ENCODE measurements around the gene DLG2. TPM values are rescaled to one million over a fixed set of nuclear protein-coding genes. Genes with fewer than 3 reads are reported as not detected.

The DLG2 gene
- total RNA-seq, 1 donor from 2014 or later, result 0.26 TPM

DNA sequence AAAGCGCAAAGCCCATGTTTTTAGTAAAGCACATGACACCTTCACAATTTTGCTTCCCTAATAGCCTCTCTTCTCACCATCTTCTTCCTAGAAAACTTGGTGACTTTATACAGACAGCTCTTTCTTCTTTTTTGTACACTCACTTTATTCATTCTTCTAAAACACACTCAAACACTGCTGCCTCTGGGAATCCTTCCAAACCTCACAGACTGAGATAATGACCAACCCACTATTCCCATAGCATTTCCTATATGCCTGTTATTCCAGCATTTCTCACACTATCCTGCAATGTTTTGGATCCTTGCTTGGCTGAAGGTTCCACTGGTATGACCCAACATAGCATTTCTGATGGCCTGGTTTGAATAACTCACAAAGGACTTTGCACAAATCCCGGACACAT lies 1898.9 kb downstream of the DLG2 start:
- DNase-seq (ENCODE audit: low read depth), result no peak
- Histone ChIP-seq H3K4me3 (ENCODE audit: low read depth, low read length) (no peak overlapping the region), H3K27me3 (ENCODE audit: control insufficient read depth, insufficient read depth, low read length) (no peaks in the 10 kb centered on the region), H3K36me3 (ENCODE audit: control insufficient read depth, insufficient read depth, low read length) (no peaks in the 10 kb centered on the region)
- no peak for FAIRE-seq
- TF ChIP-seq, protein P1, sequence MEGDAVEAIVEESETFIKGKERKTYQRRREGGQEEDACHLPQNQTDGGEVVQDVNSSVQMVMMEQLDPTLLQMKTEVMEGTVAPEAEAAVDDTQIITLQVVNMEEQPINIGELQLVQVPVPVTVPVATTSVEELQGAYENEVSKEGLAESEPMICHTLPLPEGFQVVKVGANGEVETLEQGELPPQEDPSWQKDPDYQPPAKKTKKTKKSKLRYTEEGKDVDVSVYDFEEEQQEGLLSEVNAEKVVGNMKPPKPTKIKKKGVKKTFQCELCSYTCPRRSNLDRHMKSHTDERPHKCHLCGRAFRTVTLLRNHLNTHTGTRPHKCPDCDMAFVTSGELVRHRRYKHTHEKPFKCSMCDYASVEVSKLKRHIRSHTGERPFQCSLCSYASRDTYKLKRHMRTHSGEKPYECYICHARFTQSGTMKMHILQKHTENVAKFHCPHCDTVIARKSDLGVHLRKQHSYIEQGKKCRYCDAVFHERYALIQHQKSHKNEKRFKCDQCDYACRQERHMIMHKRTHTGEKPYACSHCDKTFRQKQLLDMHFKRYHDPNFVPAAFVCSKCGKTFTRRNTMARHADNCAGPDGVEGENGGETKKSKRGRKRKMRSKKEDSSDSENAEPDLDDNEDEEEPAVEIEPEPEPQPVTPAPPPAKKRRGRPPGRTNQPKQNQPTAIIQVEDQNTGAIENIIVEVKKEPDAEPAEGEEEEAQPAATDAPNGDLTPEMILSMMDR (IDR thresholded peaks at IDR 0.05; ENCODE audit: insufficient read depth, low read length, severe bottlenecking), result no peak

DNA sequence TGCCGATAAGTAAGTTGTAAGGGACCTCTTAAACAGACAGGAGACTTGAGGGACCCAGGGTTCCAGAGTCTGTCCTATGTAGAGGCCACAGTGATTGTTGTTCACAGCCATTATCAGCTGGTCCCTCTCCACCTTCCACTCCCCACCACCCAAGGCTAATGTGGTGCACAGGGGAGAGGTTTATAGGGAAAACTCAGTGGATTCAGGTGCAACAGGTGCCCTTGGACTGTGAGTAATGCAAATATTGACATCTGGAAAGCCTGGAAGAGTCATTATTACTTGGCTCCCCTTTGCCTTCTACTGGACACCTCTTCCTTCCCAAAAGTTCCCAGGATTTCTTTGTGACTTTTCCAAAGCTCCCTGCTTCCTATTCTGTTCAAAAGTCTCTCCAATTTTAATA lies 1899.9 kb downstream of the DLG2 start:
- no peaks in the 10 kb centered on the region for H3K36me3 ChIP-seq (ENCODE audit: control insufficient read depth, insufficient read depth, low read length)
- H3K27me3 ChIP-seq (ENCODE audit: control insufficient read depth, insufficient read depth, low read length), result no peaks in the 10 kb centered on the region
- TF ChIP-seq, protein P1 (IDR thresholded peaks at IDR 0.05; ENCODE audit: insufficient read depth, low read length, severe bottlenecking), result no peak
- no peak overlapping the region for H3K4me3 ChIP-seq (ENCODE audit: low read depth, low read length)
- DNase-seq (ENCODE audit: low read depth) (no peak), FAIRE-seq (no peak)

DNA sequence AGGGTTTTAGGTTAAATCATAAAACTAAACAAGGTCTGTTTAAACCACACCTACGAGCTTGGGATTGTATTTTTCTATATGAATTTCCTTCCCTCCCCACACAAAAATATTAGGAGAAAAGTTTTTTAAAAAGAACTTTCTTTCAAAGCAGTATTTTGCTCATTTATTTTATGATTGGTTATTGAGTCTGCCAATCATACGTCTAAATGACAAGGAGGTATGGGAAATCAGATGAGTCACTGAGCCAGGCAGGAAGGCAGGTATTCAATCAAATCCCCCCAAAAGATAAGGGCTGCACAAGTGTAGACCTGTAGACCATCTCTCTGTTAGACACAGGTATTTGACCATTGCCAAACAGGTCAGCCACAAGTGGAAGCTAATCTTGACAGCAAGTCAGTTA lies 1900.8 kb downstream of the DLG2 start:
- Histone ChIP-seq H3K4me3 (ENCODE audit: low read depth, low read length) (no peak overlapping the region), H3K27me3 (ENCODE audit: control insufficient read depth, insufficient read depth, low read length) (no peaks in the 10 kb centered on the region), H3K36me3 (ENCODE audit: control insufficient read depth, insufficient read depth, low read length) (no peaks in the 10 kb centered on the region)
- no peak for FAIRE-seq
- peak; percentile 18 for DNase-seq (ENCODE audit: low read depth)
- TF ChIP-seq, protein P1 (IDR thresholded peaks at IDR 0.05; ENCODE audit: insufficient read depth, low read length, severe bottlenecking), result no peak

DNA sequence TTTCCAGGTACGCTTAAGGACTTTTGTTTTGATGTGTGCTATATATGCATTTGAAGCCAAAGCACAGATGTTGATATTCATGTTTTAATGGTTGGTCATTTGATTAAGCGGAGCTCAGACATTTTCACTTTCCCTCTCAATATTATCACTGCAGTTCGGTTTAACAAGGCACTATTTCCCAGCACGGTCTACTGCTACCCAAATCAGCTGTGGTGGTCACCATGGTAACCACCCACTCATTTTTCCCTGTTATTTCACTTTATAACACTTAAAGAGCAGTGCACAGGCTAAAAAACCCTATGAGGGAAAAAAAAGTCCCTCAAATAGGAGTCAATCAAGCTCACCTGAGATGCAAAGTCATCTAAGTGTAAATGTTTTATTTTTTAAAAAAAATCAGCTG lies 1901.4 kb downstream of the DLG2 start:
- FAIRE-seq (no peak), DNase-seq (ENCODE audit: low read depth) (no peak)
- Histone ChIP-seq H3K4me3 (ENCODE audit: low read depth, low read length) (no peak overlapping the region), H3K27me3 (ENCODE audit: control insufficient read depth, insufficient read depth, low read length) (no peaks in the 10 kb centered on the region), H3K36me3 (ENCODE audit: control insufficient read depth, insufficient read depth, low read length) (no peaks in the 10 kb centered on the region)
- TF ChIP-seq, protein P1 (IDR thresholded peaks at IDR 0.05; ENCODE audit: insufficient read depth, low read length, severe bottlenecking), result no peak

DNA sequence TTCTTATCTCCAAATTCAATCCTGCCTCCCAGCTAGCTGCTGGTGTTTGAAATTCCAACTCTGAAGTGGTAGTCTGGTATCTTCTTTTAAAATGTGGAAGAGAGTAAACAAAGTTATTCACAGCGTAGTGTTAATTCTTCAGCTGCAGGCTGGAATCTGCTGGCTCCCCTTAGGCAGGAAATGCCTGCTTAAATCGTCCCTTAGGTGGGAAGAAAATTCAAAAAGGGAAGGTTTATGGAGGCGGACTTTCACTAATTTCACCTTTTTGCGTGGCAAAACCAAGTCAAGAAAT lies 1901.9 kb downstream of the DLG2 start:
- Histone ChIP-seq H3K27me3 (ENCODE audit: control insufficient read depth, insufficient read depth, low read length) (no peaks in the 10 kb centered on the region), H3K4me3 (ENCODE audit: low read depth, low read length) (no peak overlapping the region), H3K36me3 (ENCODE audit: control insufficient read depth, insufficient read depth, low read length) (no peaks in the 10 kb centered on the region)
- no peak for DNase-seq (ENCODE audit: low read depth)
- TF ChIP-seq, protein P1 (IDR thresholded peaks at IDR 0.05; ENCODE audit: insufficient read depth, low read length, severe bottlenecking), result no peak
- FAIRE-seq, result no peak

DNA sequence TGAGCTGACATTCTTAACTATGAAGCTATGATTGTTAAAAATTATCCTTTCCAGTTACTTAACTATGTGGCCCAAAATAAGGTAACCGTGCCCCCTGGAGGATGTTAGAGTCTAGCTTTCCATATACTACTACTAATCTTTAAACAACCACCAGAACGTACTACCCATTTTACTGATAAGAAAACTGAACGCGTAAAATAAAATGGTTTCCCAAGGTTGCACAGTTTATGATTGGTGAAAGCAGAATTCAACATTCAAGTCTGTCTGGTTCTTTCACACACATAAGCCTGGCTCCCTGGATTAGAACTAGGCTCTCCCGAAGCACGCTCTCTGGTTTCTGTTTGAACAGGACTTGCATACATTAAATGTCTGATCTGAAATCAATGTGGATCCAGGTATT lies 1903.1 kb downstream of the DLG2 start:
- DNase-seq (ENCODE audit: low read depth), result peak; percentile 59
- no peak for FAIRE-seq
- Histone ChIP-seq H3K4me3 (ENCODE audit: low read depth, low read length) (peak overlapping the region; percentile 21), H3K36me3 (ENCODE audit: control insufficient read depth, insufficient read depth, low read length) (no peaks in the 10 kb centered on the region), H3K27me3 (ENCODE audit: control insufficient read depth, insufficient read depth, low read length) (no peaks in the 10 kb centered on the region)
- TF ChIP-seq, protein P1 (IDR thresholded peaks at IDR 0.05; ENCODE audit: insufficient read depth, low read length, severe bottlenecking), result peak; percentile 38

Data from bronchial epithelial cell (primary cell).